Camera-type eye (tissue), 1 donor: ENCODE measurements around the gene PRR23E. TPM values are rescaled to one million over a fixed set of nuclear protein-coding genes. Genes with fewer than 3 reads are reported as not detected.

Source experiments
- total RNA-seq: library from RNA; depleted of rRNA; stranded (reverse); fragments of >200 nt; gene quantifications from one replicate; pipeline ENCODE4 v1.2.3, GENCODE V29; 2014

Gene PRR23E
- not detected for total RNA-seq

GRCh38 chr3:127192576-127193232, at the start of gene PRR23E:
TSS of gene PRR23E (plus strand) at chr3:127193131. CDS start at chr3:127196686, 3,555 bp downstream.

Other genes starting within 250 kb of the PRR23E start
- gene PLXNA1, start 210.0 kb upstream of the PRR23E start, total RNA-seq = 53.8 TPM
- not detected for gene PRR20G, start 94.9 kb downstream of the PRR23E start, total RNA-seq